ENCODE data around the gene STPG1. TPM values are rescaled to one million over a fixed set of nuclear protein-coding genes. Genes with fewer than 3 reads are reported as not detected.

STPG1 gene
- total RNA-seq, 1 experiment from 2014 or later, result 12.8 TPM

DNA sequence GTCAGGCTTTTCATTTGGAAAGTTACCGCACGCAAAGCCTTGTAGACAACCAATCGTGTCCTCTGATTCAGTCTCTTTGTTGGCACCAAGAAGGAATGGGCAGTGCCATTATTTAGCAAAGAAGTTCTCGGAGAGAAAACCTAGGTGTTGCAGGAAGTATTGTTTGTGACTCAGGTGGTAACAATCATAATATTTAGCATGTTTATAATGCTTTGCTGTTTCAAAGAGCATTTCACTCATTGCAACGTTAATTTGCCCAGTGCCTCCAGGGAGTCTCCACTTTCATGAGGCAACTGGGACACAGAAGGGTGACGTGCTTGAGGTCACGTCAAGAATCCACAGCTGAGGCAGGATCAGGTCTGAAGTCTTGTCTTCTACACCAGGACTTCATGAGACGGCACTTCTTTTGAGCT is 31.4 kb downstream of the STPG1 start (continued):
- TF ChIP-seq, protein P1, sequence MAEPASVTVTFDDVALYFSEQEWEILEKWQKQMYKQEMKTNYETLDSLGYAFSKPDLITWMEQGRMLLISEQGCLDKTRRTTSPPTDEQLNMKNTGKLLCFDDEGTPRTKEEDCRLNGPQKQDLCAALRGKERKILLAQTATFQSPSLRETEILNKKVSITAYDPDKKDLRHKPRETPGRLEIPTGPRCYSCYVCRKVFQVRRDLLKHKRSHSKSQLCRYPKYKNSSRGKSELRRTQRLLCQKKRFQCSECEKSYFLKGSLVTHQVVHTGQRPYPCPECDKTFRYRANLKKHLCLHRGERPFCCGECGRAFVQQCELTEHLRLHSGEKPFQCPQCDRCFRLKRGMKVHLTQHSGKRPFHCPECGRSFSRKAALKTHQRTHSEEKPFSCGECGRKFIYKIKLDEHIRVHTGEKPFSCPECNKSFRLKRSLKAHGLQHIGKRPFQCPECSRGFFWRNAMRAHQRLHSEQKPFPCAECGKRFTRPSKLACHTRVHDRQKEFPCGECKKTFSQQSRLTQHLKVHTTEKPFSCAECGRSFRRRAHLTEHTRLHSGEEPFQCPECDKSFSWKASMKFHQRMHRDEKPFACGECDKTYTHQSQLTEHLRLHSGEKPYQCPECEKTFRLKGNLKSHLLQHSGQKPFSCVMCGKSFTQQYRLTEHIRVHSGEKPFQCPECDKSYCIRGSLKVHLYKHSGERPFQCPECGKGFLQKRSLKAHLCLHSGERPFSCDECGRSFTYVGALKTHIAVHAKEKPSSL (CRISPR knock-in tag; conservative IDR thresholded peaks at IDR 0.05), result no peak

DNA sequence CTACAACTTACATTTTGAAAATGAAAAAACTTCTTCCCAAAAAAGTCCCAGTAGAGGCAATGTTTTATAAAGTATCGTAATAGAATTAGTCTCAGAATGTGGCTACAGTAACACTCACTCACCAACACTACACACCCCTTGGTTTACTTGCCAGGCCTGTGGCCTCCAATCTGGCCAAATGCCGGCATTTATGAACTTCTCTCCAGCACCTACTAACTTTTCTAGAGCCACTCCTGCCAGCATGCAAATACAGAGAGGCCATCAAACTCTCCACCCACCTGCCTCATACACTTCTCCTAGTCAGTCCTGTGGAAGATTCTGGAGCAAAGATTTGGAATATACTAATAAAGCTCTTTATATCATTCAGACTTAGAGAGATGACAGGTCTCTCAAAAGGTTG is 32.3 kb downstream of the STPG1 start:
- ChIA-PET CTCF (interaction anchor here (1.6 to 2.0 kb wide), 2 partner anchors 10 to 179 kb away, joined by 4 to 7 read pairs; no protein-coding TSS in a partner anchor), POLR2A (no interaction called here)
- no peak for ATAC-seq
- peaks cover 2% of the 10 kb centered on the region; the same call in 1 of the 2 replicates for H3K4me1 Mint-ChIP-seq
- no peak for TF ChIP-seq TP53 (CRISPR knock-in tag; IDR thresholded peaks at IDR 0.05)
- TF ChIP-seq ZNF121 (CRISPR knock-in tag; IDR thresholded peaks at IDR 0.05), result no peak
- H3K27me3 Mint-ChIP-seq (ENCODE audit: low read depth), result no peaks in the 10 kb centered on the region
- peaks cover 2% of the 10 kb centered on the region; the same call in 1 of the 2 replicates for H3K36me3 Mint-ChIP-seq
- DNase-seq (ENCODE audit: low spot score), result no peak
- H3K9me3 Mint-ChIP-seq, result no peaks in the 10 kb centered on the region
- H3K27ac Mint-ChIP-seq, result no peak overlapping the region
- no peak overlapping the region for H3K4me3 Mint-ChIP-seq

DNA sequence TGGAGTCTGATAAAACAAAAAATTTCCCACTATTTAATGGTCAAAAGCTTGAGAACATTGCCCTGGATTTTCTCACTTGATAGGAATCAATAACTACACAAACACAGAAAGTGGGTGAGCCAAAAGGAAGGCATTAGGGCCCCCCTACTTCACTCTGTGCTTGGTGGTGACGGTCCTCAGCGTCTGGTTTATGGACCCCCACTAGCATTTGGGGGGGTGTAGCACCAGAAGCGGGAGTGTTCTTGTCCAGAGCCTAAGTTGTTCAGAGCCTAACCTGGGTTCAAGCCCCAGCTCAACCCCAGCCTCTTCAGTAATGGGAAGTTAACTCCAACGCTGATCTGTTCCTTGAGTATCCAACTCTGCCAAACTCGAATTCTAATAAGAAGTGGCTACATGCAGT is 33.1 kb downstream of the STPG1 start:
- Mint-ChIP-seq H3K9me3 (no peaks in the 10 kb centered on the region), H3K36me3 (peaks cover 2% of the 10 kb centered on the region; the same call in 1 of the 2 replicates), H3K4me3 (no peak overlapping the region), H3K4me1 (peaks cover 10% of the 10 kb centered on the region), H3K27ac (no peak overlapping the region), H3K27me3 (ENCODE audit: low read depth) (no peaks in the 10 kb centered on the region)
- ChIA-PET POLR2A (no interaction called here), CTCF (interaction anchor here (1.2 to 1.6 kb wide), 2 partner anchors 11 to 35 kb away, joined by 3 to 4 read pairs; partner anchors contain the start of gene NIPAL3)
- DNase-seq (ENCODE audit: low spot score) (no peak), ATAC-seq (no peak)
- TF ChIP-seq, protein P2, sequence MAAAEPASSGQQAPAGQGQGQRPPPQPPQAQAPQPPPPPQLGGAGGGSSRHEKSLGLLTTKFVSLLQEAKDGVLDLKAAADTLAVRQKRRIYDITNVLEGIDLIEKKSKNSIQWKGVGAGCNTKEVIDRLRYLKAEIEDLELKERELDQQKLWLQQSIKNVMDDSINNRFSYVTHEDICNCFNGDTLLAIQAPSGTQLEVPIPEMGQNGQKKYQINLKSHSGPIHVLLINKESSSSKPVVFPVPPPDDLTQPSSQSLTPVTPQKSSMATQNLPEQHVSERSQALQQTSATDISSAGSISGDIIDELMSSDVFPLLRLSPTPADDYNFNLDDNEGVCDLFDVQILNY (CRISPR knock-in tag; IDR thresholded peaks at IDR 0.05), result no peak
- TF ChIP-seq CREM (CRISPR knock-in tag; IDR thresholded peaks at IDR 0.05), result no peak
- TF ChIP-seq, protein P3, sequence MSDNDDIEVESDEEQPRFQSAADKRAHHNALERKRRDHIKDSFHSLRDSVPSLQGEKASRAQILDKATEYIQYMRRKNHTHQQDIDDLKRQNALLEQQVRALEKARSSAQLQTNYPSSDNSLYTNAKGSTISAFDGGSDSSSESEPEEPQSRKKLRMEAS (CRISPR knock-in tag; IDR thresholded peaks at IDR 0.05), result no peak
- no peak for TF ChIP-seq HMGA2 (CRISPR knock-in tag; IDR thresholded peaks at IDR 0.05)
- TF ChIP-seq SOX15 (CRISPR knock-in tag; IDR thresholded peaks at IDR 0.05), result no peak
- TF ChIP-seq, protein P4, sequence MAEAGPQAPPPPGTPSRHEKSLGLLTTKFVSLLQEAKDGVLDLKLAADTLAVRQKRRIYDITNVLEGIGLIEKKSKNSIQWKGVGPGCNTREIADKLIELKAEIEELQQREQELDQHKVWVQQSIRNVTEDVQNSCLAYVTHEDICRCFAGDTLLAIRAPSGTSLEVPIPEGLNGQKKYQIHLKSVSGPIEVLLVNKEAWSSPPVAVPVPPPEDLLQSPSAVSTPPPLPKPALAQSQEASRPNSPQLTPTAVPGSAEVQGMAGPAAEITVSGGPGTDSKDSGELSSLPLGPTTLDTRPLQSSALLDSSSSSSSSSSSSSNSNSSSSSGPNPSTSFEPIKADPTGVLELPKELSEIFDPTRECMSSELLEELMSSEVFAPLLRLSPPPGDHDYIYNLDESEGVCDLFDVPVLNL (CRISPR knock-in tag; IDR thresholded peaks at IDR 0.05; ENCODE audit: borderline replicate concordance, low read depth), result no peak
- no peak for TF ChIP-seq ZNF219 (CRISPR knock-in tag; IDR thresholded peaks at IDR 0.05; ENCODE audit: borderline replicate concordance)
- TF ChIP-seq, protein P5, sequence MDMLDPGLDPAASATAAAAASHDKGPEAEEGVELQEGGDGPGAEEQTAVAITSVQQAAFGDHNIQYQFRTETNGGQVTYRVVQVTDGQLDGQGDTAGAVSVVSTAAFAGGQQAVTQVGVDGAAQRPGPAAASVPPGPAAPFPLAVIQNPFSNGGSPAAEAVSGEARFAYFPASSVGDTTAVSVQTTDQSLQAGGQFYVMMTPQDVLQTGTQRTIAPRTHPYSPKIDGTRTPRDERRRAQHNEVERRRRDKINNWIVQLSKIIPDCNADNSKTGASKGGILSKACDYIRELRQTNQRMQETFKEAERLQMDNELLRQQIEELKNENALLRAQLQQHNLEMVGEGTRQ (CRISPR knock-in tag; IDR thresholded peaks at IDR 0.05), result no peak
- no peak for TF ChIP-seq KAT7 (CRISPR knock-in tag; IDR thresholded peaks at IDR 0.05; ENCODE audit: borderline replicate concordance)
- no peak for TF ChIP-seq JAZF1 (CRISPR knock-in tag; IDR thresholded peaks at IDR 0.05)
- TF ChIP-seq, protein P6, sequence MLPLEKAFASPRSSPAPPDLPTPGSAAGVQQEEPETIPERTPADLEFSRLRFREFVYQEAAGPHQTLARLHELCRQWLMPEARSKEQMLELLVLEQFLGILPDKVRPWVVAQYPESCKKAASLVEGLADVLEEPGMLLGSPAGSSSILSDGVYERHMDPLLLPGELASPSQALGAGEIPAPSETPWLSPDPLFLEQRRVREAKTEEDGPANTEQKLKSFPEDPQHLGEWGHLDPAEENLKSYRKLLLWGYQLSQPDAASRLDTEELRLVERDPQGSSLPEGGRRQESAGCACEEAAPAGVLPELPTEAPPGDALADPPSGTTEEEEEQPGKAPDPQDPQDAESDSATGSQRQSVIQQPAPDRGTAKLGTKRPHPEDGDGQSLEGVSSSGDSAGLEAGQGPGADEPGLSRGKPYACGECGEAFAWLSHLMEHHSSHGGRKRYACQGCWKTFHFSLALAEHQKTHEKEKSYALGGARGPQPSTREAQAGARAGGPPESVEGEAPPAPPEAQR (CRISPR knock-in tag; IDR thresholded peaks at IDR 0.05), result no peak
- no peak for TF ChIP-seq EMX1 (CRISPR knock-in tag; IDR thresholded peaks at IDR 0.05)
- TF ChIP-seq NFATC4 (CRISPR knock-in tag; IDR thresholded peaks at IDR 0.05), result no peak

Measured in WTC11 (cell line).